Measurements from ENCODE around the gene FMN1. TPM values are rescaled to one million over a fixed set of nuclear protein-coding genes. Genes with fewer than 3 reads are reported as not detected.

Gene FMN1
- total and polyA plus RNA-seq, 8 donors, result 1.9 to 10.2 (median 3.0) TPM

- DNase-seq (peak; percentile 9 to 77 (median 44)), ATAC-seq (peak; percentile 73 to 83 (median 79)), FAIRE-seq (no peak)
- Histone ChIP-seq H3K4me1 (no peaks in the 10 kb centered on the region), H3K27me3 (peaks cover 0 to 20% (median 4%) of the 10 kb centered on the region in 4 donors), H3K4me3 (peak overlapping the region; percentile 1 to 53 (median 32)), H3K36me3 (no peaks in the 10 kb centered on the region), H3K9me3 (no peaks in the 10 kb centered on the region), H3K27ac (no peak overlapping the region)
- WGBS, 2 donors, result 2 to 3% methylated on average over 63 to 70 of the region's 70 CpGs
- intact Hi-C loops (cut with DNase I), result no loop called here
- TF ChIP-seq, protein P1, sequence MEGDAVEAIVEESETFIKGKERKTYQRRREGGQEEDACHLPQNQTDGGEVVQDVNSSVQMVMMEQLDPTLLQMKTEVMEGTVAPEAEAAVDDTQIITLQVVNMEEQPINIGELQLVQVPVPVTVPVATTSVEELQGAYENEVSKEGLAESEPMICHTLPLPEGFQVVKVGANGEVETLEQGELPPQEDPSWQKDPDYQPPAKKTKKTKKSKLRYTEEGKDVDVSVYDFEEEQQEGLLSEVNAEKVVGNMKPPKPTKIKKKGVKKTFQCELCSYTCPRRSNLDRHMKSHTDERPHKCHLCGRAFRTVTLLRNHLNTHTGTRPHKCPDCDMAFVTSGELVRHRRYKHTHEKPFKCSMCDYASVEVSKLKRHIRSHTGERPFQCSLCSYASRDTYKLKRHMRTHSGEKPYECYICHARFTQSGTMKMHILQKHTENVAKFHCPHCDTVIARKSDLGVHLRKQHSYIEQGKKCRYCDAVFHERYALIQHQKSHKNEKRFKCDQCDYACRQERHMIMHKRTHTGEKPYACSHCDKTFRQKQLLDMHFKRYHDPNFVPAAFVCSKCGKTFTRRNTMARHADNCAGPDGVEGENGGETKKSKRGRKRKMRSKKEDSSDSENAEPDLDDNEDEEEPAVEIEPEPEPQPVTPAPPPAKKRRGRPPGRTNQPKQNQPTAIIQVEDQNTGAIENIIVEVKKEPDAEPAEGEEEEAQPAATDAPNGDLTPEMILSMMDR (IDR thresholded peaks at IDR 0.05), result no peak
Observed at GRCh38 chr15:32718821-32719716, 475.4 kb downstream of the FMN1 start.

GRCh38 chr15:32718227-32718820 is 476.2 kb downstream of the FMN1 start:
- H3K4me3 ChIP-seq, result peak overlapping the region; percentile 1 to 53 (median 32)
- TF ChIP-seq, protein P1 (IDR thresholded peaks at IDR 0.05), result no peak
- DNase-seq, result peak in 3 of 6 donors; percentile 35 to 69 (median 62)
- H3K4me1 ChIP-seq, result no peaks in the 10 kb centered on the region
- intact Hi-C loops (cut with DNase I), result no loop called here
- no peaks in the 10 kb centered on the region for H3K9me3 ChIP-seq
- H3K27ac ChIP-seq, result no peak overlapping the region
- peak; percentile 45 to 71 (median 60) for ATAC-seq
- WGBS, 2 donors, result 3 to 4% methylated on average over 57 to 60 of the region's 60 CpGs
- H3K36me3 ChIP-seq, result no peaks in the 10 kb centered on the region
- peaks cover 0 to 20% (median 4%) of the 10 kb centered on the region in 4 donors for H3K27me3 ChIP-seq
- FAIRE-seq, result no peak

- ATAC-seq (peak; percentile 27 to 54 (median 46)), FAIRE-seq (no peak), DNase-seq (peak in 3 of 6 donors; percentile 27 to 65 (median 61))
- TF ChIP-seq, protein P1 (IDR thresholded peaks at IDR 0.05), result no peak
- WGBS, 2 donors, result 2 to 3% methylated on average over 56 to 99 of the region's 99 CpGs
- no peaks in the 10 kb centered on the region for H3K4me1 ChIP-seq
- peaks cover 0 to 20% (median 4%) of the 10 kb centered on the region in 4 donors for H3K27me3 ChIP-seq
- no peak within 1 kb of the TSS for H3K27ac ChIP-seq
- peak within 1 kb of the TSS; percentile 16 to 53 (median 32) for H3K4me3 ChIP-seq
- no peaks in the 10 kb centered on the region for H3K9me3 ChIP-seq
- intact Hi-C loops (cut with DNase I), result no loop called here
- H3K36me3 ChIP-seq, result no peaks in the 10 kb centered on the region
Observed at GRCh38 chr15:32717426-32718226, 476.9 kb downstream of the FMN1 start, which contains the start of gene GREM1. Gene GREM1 (plus strand): TSS chr15:32718004. CDS start chr15:32730691, 12,687 bp downstream.

GRCh38 chr15:32716915-32717425 is 477.5 kb downstream of the FMN1 start:
- intact Hi-C loops (cut with DNase I), result no loop called here
- H3K9me3 ChIP-seq, result no peaks in the 10 kb centered on the region
- TF ChIP-seq, protein P1 (IDR thresholded peaks at IDR 0.05), result no peak
- no peak for DNase-seq
- WGBS, 2 donors, result 23 to 25% methylated on average over 21 of the region's 21 CpGs
- ATAC-seq, result no peak
- H3K4me1 ChIP-seq, result no peaks in the 10 kb centered on the region
- peak overlapping the region in 2 of 4 donors; percentile 48 to 53 for H3K4me3 ChIP-seq
- no peak overlapping the region for H3K27ac ChIP-seq
- FAIRE-seq, result no peak
- peaks cover 0 to 20% (median 4%) of the 10 kb centered on the region in 4 donors for H3K27me3 ChIP-seq
- H3K36me3 ChIP-seq, result no peaks in the 10 kb centered on the region
